Upper lobe of right lung (tissue), 1 donor: ENCODE measurements around the gene CARS1. TPM values are rescaled to one million over a fixed set of nuclear protein-coding genes. Genes with fewer than 3 reads are reported as not detected.

Source experiments
- ATAC-seq: fragments of 200-7000 bp; cut with Tn5 transposase; one replicate; pipeline ENCODE4 v1.9.1; 2020; ENCODE audit warnings: mild to moderate bottlenecking, moderate library complexity
- DNase-seq: peaks from one replicate; pipeline ENCODE4 v3.0.0-alpha.2; 2020
- H3K27ac ChIP-seq: fragments of 200-600 bp; one replicate; pipeline ENCODE4 v1.8.0; 2022
- H3K27me3 ChIP-seq: fragments of 200-600 bp; one replicate; pipeline ENCODE4 v1.8.0; 2022; ENCODE audit warnings: mild to moderate bottlenecking
- H3K36me3 ChIP-seq: fragments of 200-600 bp; one replicate; pipeline ENCODE4 v1.8.0; 2022
- H3K4me1 ChIP-seq: fragments of 200-600 bp; one replicate; pipeline ENCODE4 v1.8.0; 2022
- H3K4me3 ChIP-seq: fragments of 200-600 bp; one replicate; pipeline ENCODE4 v1.8.0; 2022; ENCODE audit warnings: mild to moderate bottlenecking
- H3K9me3 ChIP-seq: fragments of 200-600 bp; one replicate; pipeline ENCODE4 v1.8.0; 2022
- intact Hi-C: fragments of 100-400 bp; cut with DNase I; formaldehyde crosslinking; loops from one replicate; pipeline ENCODE4 v1.11.0; 2022
- total RNA-seq: library from RNA; stranded (reverse); fragmentation: NEBNext Ultra II Directional; extraction: Animal tissue kit (Norgen Biotek cat#: 25700); gene quantifications from one replicate; pipeline ENCODE4 v1.2.1, GENCODE V29; 2021
- TF ChIP-seq, protein P1 (sequence below): fragments of 200-600 bp; IDR thresholded peaks from one replicate; pipeline ENCODE4 v1.8.0; 2022; ENCODE audit warnings: antibody characterized with exemption
- donor health status: DM: no; HTN: yes; CAD: no; lungs with severe emphysema.

Gene CARS1
- total RNA-seq, 1 donor from 2014 or later, result 34.6 TPM

DNA sequence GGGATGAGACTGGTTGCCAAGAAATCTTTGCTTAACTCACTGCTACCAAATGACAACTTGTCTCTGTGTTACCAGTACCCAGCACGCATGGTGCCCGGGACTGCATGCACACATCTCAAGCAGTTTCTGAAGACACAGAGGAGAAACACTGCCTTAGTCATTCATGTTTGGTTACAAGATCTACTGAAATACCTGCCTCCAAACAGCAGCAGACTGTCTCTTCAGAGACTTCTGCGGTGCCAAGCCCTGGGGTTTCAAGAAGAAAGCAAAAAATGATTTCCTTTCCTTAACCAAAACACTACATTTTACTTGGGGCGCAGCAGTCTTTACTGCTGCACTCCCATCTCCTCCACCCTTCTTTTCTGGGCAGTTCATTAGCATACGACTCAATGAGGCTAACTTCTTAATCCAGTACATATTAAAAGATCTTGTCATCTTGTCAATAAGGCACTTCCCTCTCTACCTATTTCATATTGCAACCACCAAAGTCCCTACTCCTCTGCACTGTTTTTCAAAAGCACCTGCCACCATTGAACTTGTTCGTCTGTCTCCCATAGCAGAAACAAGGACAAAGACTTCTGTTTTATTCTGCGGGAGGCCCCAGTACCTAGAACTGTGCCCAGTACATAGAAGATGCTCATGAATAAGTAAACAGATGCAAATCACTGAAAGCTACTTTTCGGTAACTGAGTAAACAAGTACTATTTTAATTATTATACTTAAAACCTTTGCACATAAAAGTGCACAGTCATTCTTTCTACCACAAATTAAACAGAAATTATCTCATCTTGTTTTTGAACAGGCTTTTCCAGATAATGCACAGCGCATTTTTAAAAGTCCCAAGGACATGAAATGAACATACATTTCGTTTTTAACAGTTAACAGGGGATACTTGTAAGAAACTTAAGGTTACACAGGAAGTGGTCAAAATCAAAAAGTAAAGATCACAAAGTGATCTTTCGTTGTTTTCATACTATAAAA is 69.1 kb downstream of the CARS1 start:
- H3K36me3 ChIP-seq, result no peaks in the 10 kb centered on the region
- ATAC-seq (no peak), DNase-seq (no peak)
- H3K27me3 ChIP-seq, result no peaks in the 10 kb centered on the region
- H3K27ac ChIP-seq, result peak overlapping the region; percentile 25
- intact Hi-C loops, result no loop called here
- no peaks in the 10 kb centered on the region for H3K9me3 ChIP-seq
- TF ChIP-seq, protein P1, sequence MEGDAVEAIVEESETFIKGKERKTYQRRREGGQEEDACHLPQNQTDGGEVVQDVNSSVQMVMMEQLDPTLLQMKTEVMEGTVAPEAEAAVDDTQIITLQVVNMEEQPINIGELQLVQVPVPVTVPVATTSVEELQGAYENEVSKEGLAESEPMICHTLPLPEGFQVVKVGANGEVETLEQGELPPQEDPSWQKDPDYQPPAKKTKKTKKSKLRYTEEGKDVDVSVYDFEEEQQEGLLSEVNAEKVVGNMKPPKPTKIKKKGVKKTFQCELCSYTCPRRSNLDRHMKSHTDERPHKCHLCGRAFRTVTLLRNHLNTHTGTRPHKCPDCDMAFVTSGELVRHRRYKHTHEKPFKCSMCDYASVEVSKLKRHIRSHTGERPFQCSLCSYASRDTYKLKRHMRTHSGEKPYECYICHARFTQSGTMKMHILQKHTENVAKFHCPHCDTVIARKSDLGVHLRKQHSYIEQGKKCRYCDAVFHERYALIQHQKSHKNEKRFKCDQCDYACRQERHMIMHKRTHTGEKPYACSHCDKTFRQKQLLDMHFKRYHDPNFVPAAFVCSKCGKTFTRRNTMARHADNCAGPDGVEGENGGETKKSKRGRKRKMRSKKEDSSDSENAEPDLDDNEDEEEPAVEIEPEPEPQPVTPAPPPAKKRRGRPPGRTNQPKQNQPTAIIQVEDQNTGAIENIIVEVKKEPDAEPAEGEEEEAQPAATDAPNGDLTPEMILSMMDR, result no peak
- H3K4me1 ChIP-seq, result peaks cover 46% of the 10 kb centered on the region
- H3K4me3 ChIP-seq, result peak overlapping the region; percentile 90

DNA sequence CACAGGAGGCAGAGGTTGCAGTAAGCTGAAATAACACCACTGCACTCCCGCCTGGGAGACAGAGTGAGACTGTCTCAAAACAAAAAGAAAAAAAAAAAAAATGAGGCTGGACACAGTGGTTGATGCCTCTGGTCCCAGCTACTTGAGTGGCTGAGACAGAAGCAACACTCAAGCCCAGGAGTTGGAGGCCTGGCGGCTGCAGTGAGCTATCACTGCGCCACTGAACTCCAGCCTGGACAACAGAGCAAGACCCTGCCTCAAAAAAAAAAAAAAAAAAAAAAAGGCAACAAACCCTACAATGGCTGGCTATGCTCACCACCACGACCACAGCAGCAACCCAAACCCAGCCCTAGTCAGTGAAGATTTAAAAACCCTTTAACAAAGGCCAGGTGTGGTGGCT is 73.3 kb downstream of the CARS1 start:
- Histone ChIP-seq H3K27ac (no peak overlapping the region), H3K9me3 (no peaks in the 10 kb centered on the region), H3K4me3 (no peak overlapping the region), H3K27me3 (no peaks in the 10 kb centered on the region), H3K36me3 (peaks cover 3% of the 10 kb centered on the region), H3K4me1 (peaks cover 27% of the 10 kb centered on the region)
- intact Hi-C loops, result no loop called here
- TF ChIP-seq, protein P1, result no peak
- no peak for DNase-seq
- no peak for ATAC-seq

DNA sequence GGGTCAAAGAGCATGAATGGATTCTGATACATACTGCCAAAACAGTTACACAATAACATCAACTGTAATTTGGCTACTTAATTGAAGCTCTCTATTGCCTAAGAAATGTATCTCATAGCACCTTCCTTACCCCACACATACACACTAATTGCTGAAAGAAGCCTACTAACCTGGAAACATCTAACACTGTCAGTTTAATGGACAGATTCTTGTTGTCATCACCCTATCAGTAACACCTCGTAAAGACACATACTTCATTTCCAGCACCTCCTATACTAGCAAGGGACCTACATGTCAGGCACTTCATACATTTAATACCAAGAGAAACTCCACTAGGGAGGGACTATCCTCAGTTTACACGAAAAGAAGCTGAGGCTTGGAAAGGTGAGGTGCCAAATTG is 75.0 kb downstream of the CARS1 start:
- TF ChIP-seq, protein P1, result no peak
- Histone ChIP-seq H3K4me1 (peaks cover 12% of the 10 kb centered on the region), H3K36me3 (peaks cover 19% of the 10 kb centered on the region), H3K4me3 (no peak overlapping the region), H3K27me3 (no peaks in the 10 kb centered on the region), H3K9me3 (no peaks in the 10 kb centered on the region), H3K27ac (no peak overlapping the region)
- no peak for ATAC-seq
- intact Hi-C loops, result no loop called here
- DNase-seq, result no peak

DNA sequence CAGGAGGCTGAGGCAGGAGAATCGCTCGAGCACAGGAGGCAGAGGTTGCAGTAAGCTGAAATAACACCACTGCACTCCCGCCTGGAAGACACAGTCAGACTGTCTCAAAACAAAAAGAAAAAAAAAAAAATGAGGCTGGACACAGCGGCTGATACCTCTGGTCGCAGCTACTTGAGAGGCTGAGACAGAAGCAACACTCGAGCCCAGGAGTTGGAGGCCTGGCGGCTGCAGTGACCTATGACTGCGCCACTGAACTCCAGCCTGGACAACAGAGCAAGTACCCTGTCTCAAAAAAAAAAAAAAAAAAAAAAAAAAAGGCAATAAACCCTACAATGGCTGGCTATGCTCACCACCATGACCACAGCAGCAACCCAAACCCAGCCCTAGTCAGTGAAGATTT is 76.1 kb downstream of the CARS1 start:
- H3K27ac ChIP-seq, result no peak overlapping the region
- intact Hi-C loops, result no loop called here
- H3K36me3 ChIP-seq, result peaks cover 30% of the 10 kb centered on the region
- DNase-seq (no peak), ATAC-seq (no peak)
- TF ChIP-seq, protein P1, result no peak
- no peaks in the 10 kb centered on the region for H3K9me3 ChIP-seq
- no peak overlapping the region for H3K4me3 ChIP-seq
- no peaks in the 10 kb centered on the region for H3K27me3 ChIP-seq
- peaks cover 12% of the 10 kb centered on the region for H3K4me1 ChIP-seq

DNA sequence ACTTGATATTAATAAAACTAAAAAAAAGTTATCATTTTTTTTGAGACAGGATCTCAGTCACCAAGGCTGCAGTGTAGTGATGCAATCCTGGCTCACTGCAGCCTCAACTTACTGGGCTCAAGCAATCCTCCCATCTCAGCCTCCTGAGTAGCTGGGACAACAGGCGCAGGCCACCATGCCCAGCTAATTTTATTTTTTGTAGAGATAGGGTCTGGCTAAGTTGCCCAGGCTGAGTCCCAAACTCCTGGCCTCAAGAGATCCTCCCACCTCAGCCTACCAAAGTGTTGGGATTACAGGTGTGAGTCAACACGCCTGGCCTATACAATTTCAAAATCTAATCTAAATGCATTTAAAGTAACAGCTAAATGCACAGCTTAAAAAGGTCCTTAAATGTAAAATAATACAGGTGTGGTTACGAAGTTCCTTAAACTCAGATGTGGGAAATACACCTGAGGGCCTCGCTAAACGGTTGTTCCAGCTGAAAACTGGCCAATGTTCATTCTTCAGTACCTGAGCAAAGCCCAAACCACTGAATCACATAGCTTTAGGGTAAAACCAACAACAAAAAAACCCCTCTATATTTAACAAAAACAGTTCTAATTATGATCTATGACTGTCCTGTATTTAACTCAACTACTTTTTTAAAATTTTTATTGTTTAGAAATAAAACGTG is 76.9 kb downstream of the CARS1 start:
- Histone ChIP-seq H3K9me3 (no peaks in the 10 kb centered on the region), H3K4me1 (peaks cover 12% of the 10 kb centered on the region), H3K27me3 (no peaks in the 10 kb centered on the region), H3K4me3 (no peak overlapping the region), H3K27ac (no peak overlapping the region), H3K36me3 (peaks cover 38% of the 10 kb centered on the region)
- ATAC-seq (no peak), DNase-seq (no peak)
- intact Hi-C loops, result no loop called here
- TF ChIP-seq, protein P1, result no peak
